T-helper 9 cell (primary cell): ENCODE measurements around the gene KCTD16.

ENCODE experiments used
- DNase-seq: peaks from one replicate; pipeline ENCODE4 v3.0.0-alpha.2; 2020

KCTD16 gene

DNA sequence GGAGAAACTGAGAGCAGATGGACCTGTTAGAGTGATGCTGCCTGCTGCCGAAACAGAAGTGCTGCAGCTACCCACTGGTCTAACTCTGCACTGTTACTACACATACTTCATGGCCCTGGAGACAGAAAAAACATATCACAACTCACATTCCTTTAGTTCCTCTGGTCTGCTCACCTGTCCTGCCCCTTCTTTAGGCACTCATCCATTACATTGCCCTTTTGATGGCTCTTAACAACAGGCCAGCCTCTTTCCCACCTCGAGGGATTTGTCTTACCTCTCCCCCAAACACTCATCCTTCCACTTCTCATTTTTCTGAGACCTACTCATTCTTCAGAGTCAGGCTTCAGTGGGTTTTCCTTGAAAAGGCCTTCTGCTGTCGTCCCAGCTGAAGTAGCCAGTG is 49.2 kb downstream of the KCTD16 start:
- DNase-seq = no peak

DNA sequence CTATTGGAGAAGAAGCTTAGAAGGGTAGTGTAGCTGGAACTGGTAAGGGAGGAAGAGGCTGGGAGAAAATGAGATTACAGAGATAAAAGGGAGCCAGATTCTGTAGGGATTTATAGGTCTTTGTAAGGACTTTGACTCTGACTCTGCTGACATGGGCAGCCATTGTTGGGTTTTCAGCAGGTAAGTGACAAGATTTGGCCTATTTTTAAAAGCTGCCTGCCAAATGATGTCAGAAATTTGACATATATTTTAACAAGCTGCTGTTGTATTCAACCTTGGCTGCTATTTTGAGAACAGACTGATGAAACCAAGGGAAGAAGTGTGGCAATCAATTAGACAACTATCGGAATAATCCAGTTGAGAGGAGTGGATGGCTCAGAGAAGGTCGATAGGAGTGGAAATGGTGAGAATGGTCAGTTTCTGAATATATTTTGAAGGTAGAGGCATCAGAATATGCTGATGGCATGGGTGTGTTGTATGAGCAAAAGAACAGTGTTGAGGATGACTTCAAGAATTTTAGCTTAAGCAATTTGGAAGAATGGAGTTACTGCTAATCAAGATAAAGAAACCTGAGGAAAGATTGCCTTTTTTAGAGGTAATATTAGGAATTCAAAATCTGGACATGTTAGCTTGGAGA is 56.8 kb downstream of the KCTD16 start:
- no peak for DNase-seq

DNA sequence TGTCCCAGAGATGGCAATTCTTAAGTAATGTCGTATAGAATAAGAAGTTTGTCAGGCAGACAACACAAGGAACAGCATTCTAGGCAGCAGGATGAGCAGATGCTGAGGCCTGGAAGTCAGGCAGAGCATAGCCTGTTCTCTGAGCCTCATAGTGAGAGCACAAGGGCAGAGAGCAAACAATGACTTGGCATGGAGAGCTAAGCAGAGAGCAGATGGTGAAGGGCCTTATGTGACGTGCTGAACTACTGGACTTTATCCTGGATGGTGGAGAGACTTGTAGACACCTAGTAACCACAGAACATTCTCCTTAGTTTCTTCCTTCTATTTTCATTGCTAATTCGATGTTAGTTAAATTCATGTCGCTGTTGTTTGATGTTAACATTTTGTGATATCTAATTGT is 60.1 kb downstream of the KCTD16 start:
- no peak for DNase-seq

DNA sequence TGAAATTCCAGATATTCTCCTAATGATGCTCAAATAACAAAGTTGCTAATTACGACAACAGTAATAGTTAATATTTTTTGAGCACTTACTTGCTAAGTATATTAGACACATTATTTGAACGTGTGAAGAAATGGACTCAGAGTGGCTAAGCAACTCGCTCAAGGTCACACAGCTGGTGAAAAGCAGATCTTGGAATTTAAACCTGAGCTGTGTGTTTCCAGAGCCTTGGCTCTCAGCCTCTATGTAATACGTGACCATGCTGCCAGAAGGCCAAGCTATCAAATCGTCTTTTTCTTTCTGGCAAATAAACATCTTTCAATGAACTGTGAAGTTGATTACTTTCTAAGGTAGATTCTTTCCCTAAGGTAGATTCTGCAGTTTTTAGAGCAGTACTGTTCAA is 61.6 kb downstream of the KCTD16 start:
- no peak for DNase-seq

DNA sequence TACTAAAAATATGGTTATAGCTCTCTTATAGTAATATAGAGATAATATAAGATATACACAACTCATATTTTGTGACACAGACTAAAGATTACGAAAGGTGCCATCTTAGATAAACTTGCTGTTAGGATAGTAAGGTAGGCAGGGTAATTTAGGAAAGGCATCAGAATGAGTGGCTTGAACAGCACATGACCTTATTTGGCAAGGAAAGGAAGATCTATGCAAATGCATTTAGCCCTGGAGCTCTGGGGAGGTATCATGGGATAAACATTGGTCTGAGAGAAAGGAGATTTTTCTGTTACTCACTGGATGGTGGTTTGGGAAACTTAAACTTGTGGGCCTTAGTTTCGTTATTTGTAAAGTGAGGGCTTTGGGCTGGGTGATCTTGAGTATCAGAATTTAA is 65.8 kb downstream of the KCTD16 start:
- no peak for DNase-seq

DNA sequence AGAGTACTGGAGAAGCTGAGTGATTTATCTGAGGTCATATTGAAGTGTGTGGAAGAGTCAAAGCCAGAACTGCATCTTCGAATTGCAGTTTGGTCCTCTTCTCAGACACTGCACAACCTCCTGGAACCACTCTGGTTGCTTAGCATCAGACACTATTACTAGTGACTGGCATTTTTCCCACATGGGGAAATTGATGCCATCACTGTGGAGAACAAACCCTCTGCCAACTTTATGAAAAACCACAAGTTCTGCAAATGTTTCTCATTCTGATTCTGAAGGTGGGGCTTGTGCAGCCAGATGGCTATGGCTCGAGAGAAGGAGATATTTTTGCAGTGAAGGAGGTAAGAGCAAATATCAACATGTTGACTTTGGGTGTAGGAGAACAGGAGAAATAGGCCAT is 67.2 kb downstream of the KCTD16 start:
- no peak for DNase-seq

DNA sequence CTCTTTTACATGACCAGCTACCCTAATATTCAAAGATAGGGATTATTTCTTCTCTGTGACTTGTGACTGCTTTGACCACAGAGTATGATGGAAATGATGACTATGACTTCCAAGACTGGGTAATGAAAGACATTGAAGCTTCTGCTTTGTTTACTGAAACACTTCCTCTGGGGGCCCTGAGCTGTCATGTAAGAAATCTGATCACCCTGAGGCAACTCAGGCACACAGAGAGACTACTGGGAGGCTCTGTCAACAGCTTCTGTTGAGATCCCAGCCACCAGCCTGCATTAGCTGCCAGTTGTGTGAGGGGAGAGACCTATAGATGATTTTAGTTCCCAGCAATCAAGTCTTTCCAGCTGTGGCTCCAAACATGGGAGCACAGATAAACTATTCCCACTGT is 76.5 kb downstream of the KCTD16 start:
- no peak for DNase-seq

DNA sequence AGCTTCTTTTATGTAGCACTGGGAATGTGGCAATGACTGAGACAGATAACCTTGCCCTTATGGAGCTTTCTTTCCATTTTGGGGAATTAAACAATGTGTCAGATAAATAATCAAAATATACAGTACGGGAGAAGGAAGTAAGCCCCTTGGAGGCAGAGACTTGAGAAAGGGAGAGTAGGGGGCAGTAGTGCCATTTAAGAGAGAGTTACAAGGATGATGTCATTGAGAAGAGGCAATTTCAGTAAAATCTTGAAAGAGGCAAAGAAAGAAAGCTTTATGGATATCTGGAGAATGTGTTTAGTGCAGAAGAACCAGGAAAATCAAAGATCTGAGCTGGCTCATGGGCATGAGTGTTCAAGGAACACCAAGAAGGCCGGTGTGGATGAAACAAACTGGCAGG is 77.3 kb downstream of the KCTD16 start:
- no peak for DNase-seq

DNA sequence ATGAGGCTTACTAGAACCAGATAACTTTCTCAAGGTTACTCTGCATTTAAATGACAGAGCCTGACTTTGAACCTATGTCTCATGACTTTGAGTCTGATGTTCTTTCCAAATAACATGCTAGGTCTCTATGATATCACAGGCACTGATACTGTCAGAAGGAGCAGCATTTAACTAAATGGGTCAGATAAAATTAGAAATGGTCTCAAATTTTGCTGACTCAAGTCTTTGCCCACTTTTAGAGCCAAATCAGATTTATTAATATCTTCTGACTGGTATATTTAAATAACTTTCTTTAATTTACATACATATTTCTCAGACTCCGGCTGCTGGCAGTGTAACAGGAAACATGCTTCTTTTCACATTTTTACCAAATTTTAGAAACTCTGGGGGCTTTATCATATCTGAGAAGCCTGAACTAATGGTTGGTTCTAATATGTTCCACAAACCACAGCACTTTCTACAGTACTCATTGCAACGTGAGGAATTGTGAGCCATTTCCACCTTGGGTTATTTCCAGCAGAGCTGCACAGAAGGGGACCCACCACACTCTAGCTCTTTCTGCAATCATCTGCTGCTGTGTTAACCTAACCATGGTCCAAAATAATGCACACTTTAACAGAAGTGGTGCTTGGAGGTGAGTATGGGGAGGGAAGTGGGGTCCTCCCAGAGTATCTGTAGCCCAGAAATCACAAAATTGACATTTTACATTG is 79.2 kb downstream of the KCTD16 start:
- no peak for DNase-seq

DNA sequence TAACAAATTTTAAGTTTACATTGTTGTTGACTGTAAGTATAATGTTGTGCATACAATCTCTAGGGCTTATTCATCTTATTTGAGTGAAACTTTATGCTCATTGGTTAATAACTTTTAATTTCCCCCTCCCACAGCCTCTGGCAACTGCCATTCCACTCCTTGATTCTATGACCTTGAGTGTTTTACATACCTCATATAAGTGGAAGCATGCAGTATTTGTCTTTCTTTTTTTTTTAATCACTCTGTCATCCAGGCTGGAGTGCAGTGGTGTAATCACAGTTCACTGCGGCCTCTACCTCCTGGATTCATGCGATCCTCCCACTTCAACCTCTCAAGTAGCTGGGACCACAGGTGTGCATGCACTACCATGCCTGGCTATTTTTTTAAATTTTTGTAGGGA is 83.9 kb downstream of the KCTD16 start:
- DNase-seq = no peak

DNA sequence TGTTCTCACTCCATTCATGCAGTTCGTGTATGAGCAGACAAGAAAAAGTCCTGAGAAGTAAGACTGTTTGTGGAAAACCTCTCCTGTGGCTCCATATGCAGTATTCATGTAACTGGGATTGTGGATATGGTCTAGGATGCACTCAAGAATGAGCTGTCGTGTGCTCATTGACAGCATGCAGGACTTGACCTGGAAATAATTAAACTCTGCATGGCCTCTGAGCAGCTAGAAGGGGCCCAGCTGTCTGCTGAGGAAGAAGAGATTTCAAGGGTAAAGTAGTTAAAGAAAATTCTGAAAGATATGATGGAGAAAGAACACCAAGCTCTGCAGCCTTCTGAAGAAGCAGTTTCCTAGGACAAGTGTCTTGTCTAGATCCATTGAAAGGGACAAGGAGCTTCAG is 89.4 kb downstream of the KCTD16 start:
- no peak for DNase-seq

DNA sequence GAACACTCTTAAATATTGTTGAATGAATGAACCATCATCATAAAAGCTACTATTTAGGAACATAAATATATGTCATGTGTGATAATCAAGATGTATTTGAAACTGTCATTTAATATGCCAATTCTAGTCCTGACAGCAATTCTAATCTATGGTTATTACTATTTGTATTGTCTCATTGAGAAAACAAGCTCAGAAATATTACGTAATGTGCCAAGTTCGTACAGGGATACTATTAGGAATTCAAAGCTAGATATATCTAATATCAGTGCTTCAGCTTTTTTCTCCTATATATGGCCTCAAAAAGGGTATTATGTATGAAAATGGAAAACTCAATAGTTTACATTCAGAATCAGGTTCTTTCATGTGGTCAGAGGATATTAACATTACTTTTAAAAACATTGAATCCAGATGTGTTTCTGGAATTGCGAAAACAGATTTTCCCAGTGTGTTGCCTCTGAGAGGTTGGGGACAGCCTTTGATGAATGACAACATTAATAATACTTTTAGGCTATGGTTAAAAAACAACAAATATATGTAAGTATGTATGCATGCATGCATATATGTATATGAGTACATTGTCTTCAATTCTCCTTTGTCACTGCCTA is 95.1 kb downstream of the KCTD16 start:
- no peak for DNase-seq

DNA sequence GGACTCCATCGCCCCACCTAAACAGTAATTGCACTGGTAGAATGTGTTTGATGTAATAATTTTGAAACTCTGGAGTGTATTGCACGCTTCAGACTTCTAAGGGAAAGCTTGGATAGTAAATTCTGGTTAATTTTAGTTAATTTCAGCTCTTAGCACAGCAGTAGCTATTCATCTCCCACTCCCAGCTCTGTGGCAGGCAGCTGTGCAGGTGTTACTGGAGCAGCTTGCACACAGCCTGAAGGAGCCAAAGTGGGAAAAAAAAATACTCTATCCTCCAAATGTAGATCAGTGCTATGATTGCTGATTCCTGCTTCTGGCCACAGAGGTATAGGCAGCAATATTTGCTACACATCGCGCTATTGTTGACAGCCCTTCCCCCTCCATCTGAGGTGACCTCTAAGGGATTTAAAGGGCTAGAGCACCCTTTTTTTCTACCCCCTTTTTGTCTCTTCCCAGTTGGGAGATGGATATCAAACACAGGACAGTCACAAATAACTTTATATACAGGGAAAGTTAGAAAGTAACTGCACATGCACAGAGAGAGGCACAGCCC is 97.4 kb downstream of the KCTD16 start:
- DNase-seq = no peak

DNA sequence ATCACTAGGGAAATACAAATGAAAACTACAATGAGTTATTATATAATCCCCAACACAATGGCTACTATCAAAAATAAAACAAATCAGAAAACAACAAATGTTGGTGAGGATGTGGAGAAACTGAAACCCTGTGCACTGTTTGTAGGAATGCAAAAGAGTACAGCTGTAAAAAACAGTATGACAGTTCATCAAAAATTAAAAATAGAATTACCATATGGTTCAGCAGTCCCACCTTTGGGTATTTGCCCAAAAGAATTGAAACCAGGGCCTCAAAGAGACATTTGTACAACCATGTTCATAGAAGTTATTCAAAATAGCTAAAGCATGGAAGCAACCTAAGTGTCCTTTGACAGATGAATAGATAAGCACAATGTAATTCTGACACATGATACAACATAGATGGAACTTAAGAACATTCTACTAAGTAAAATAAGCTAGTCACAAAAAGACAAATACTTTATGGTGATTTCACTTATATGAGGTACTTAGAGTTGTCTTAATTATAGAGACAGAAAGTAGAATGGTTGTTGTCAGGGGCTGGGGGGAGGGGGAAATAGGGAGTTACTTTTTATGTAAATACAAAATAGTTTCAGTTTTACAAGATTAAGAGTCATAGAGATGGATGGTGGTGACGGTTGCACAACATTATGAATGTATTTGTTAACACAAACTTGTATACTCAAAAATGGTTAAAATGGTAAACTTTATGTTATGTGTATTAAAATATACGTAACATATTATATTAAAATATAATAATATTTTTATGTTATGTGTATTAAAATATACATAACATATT is 102.8 kb downstream of the KCTD16 start:
- DNase-seq = no peak

DNA sequence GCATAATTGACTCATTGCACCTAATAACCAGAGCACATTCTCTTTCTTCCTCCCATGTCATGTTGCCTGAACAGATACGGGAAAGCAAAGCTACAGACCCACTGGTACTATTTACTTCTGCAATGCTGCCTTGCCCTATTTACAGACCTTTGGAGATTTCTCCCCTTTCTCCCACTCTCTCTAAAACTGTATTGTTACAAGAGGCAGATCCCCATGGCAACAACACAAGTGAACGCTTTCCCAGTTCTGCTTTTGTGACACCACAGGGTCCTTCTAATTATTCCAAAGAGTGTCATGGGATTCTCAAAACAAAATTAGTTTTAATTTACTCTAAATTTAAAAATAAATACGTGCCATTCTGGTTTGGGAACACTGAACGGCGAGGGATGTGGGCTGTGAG is 104.7 kb downstream of the KCTD16 start:
- no peak for DNase-seq

DNA sequence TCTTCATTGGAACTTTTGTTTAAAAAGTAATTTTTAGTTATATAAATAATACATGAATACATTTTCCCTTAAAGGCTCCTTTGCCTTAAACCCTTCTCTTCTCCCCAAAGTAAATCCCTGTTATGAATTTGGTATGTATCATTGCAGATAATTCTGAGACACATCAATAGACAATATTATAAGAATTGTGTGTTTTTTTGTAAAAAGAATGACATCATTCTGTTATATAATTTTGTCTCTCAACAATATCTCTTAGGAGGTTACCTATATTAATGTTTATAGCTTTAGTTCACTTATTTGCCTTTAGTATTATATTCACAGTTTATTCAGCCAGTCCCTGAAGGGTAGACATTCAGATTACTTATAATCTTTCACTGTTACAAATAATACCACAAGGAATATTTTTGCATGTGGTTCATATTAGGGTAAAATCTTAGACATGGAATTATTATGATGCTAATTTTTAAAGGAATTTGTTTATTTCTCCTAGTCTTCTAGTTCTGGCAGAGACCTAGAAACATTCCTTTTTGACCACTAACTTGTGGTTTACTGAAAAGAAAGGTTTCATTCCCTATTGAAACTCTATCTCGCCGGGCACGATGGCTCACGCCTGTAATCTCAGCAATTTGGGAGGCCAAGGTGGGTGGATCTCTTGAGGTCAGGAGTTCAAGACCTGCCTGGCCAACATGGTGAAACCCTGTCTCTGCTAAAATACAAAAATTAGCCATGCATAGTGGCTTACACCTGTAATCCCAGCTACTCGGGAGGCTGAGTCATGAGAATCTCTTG is 105.6 kb downstream of the KCTD16 start:
- no peak for DNase-seq

DNA sequence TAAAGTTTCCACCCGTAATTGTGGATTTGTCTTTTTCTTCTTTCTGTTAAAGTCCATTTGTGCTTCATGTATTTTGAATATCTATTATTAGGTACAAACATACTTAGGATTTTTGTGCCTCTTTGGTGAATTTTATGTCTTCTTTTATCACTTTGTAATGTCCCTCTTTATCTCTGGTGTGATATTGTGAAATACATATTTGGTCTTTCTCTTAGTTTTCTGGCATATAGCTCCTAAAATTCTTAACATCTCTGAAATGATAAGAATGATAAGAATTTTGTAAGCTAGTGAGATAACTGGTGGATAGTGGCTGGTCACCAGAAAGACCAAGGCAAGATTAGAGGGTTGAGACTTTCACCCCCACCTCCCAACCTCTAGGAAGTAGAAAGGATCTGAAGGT is 111.1 kb downstream of the KCTD16 start:
- no peak for DNase-seq

DNA sequence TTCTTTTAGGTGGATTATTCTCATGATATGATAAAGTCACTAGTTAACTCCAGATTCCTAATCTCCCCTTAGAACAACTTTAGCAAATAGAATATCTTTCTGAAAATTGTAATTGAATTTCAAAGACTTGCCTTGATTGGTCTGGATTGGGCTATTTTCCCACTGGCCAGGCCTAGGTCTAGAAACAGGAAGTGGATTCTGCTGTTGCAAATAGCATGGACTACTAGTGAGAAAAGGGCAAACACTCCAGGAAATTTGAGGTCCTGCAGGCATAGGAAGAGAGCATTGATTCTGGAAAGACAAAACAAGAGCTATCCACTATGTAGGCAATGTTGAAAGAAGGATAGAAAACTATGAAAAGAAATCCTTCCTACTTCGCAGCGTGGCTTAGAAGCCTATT is 113.4 kb downstream of the KCTD16 start:
- DNase-seq = no peak

DNA sequence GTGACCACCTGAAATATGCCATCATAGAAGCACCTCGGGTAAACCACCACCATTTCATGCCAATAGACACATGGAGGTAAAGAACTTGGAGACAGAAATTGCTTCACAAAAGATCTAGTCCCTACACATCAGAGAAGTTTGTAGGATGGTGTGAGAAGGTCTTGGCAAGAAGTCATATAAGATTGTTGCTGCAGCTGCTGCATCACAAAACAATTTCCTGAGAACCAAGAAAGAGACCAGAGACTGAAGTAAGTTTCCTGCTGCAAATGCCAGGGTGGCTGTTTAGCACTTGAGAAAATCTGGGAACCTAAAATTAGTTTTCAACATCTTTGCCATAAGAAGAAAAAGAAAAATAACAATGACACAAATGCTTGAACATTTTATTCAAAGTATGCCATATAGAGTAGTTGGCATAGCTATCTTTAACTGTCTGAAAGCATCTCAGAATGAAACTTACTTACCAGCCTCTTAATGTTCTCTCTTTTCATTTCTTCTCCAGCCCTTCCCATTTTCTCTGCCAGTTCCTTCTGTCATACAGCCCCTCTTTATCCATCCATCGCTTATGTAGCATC is 114.3 kb downstream of the KCTD16 start:
- DNase-seq = no peak

DNA sequence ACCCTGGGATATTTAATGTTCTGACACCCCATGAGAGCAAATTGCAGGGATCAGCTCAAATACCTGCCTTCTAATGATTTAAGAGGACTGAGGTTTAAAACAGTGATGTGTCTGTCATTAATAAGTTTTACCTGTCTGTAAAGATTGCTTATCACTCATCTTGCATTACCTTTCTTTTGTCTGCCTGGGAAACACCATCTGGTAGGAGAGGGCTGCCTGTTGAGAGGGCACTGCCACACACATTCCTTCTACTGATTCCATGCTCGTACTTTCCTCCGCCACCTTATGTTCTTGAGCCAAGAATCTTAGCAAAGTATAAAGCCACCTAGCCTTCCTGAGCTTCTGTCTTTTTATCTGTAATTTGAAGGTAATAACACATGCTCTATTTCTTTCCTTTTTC is 118.6 kb downstream of the KCTD16 start:
- no peak for DNase-seq

DNA sequence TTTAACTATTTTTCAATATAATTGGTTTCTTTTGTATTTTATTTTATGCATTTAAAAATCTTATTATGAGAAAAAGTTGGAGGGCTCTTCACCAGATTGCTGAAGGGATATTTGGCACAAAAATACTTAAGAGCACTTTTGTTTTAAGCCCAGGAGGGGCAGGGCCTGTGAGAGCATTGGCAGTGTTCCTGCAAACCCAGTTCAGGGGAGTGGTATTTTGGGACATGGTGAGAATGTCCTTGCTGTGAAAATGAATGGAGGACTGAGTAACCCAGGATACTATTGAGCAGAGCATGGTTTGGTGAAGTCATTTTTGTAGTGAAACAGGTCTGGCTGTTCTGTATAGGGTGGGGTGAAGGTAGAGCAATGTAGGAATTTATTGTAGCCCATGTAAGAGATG is 121.4 kb downstream of the KCTD16 start:
- no peak for DNase-seq

DNA sequence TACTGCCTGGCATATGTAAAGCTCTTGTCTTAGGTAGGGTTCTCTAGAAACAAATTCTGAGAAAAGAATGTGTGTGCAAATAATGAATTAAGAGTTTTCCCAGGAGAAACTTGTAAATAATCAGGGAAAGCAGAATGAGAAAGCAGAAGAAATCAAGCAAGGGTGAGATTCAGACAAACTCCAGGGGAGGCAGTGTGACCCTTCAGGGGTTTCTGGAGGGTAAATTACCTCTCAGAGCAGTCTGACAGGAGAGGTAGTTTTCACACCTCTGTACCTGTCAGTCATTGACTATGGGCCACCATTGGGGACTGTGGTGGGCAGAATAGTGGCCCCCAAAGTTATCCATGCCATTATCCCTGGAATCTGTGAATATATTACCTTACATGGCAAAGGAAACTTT is 124.6 kb downstream of the KCTD16 start:
- DNase-seq = no peak
